GM12891 (cell line): ENCODE measurements around the gene MIS12.

Experiments used
- POLR2A ChIP-seq: IDR thresholded peaks from 2 replicates; pipeline ENCODE4 v1.6.1; 2011; ENCODE audit warnings: low read depth, low read length, control low read depth
- POLR2AphosphoS5 ChIP-seq: IDR thresholded peaks from 2 replicates; pipeline ENCODE4 v1.6.1; 2011; ENCODE audit warnings: low read depth, low read length, control low read depth
- POU2F2 ChIP-seq: IDR thresholded peaks from 2 replicates; pipeline ENCODE4 v1.6.1; 2011; ENCODE audit warnings: low read depth, mild to moderate bottlenecking, control low read depth, low read length, moderate library complexity
- TAF1 ChIP-seq: IDR thresholded peaks from 2 replicates; pipeline ENCODE4 v1.6.1; 2011; ENCODE audit warnings: low read depth, low read length, control low read depth

GRCh38 chr17:5439446-5439764 is 47.0 kb upstream of the MIS12 start:
- TF ChIP-seq POLR2AphosphoS5 (no peak), POLR2A (no peak), TAF1 (no peak), POU2F2 (no peak)
